A549 treated with ZK216348 at 1 μM for 4 hours (cell line): ENCODE measurements around the gene ETDA. TPM values are rescaled to one million over a fixed set of nuclear protein-coding genes. Genes with fewer than 3 reads are reported as not detected.

ENCODE experiments used
- total RNA-seq: library from RNA; stranded (reverse); fragments of 200-300 nt; extraction: Qiagen RNA extraction; gene quantifications from 5 replicates; pipeline ENCODE4 v1.2.3, GENCODE V29; 2022; ENCODE audit warnings: low read depth

The ETDA gene
- not detected in 5 replicates for total RNA-seq

GRCh38 chrX:135252011-135252518 lies at the start of gene ETDA:
Gene ETDA (plus strand): TSS chrX:135252061. CDS start chrX:135253277, 1,216 bp downstream.

Other genes starting within 250 kb of the ETDA start
- 7.9 to 9.7 TPM (median 9.2 TPM) in 5 replicates for gene RTL8B, start 229.5 kb upstream of the ETDA start, total RNA-seq
- 117 to 231 TPM (median 196 TPM) in 5 replicates for gene RTL8C, start 219.7 kb upstream of the ETDA start, total RNA-seq
- gene RTL8A, start 199.9 kb upstream of the ETDA start, total RNA-seq: 145 to 186 TPM (median 181 TPM) in 5 replicates
- gene SMIM10L2B, start 153.3 kb upstream of the ETDA start, total RNA-seq: 0.09 to 0.14 TPM in 2 of 5 replicates, not detected in the others
- gene ETDB, start 131.5 kb upstream of the ETDA start, total RNA-seq: not detected in 5 replicates
- not detected in 5 replicates for gene CT55, start 80.7 kb upstream of the ETDA start, total RNA-seq
- not detected in 5 replicates for gene ETDC, start 57.4 kb downstream of the ETDA start, total RNA-seq
- gene ZNF75D, start 92.0 kb downstream of the ETDA start, total RNA-seq: 2.5 to 4.1 TPM (median 3.4 TPM) in 5 replicates
- gene ZNF449, start 92.7 kb downstream of the ETDA start, total RNA-seq: 2.1 to 4.3 TPM (median 3.9 TPM) in 5 replicates
- gene SMIM10L2A, start 169.9 kb downstream of the ETDA start, total RNA-seq: 0.13 to 0.23 TPM (median 0.18 TPM) in 5 replicates